Measurements from ENCODE around the gene NDNF. TPM values are rescaled to one million over a fixed set of nuclear protein-coding genes. Genes with fewer than 3 reads are reported as not detected.
A peak's percentile ranks its signal among the peaks of the same experiment; 100 is the strongest.

Gene NDNF
- 0.04 TPM for total RNA-seq (2013)
- polyA plus RNA-seq (not detected), polyA minus RNA-seq (not detected in 2 replicates), total RNA-seq (0 to 0.69 (median 0.06) reads per million in 11 experiments)

GRCh38 chr4:121072224-121073003 is at the start of gene NDNF:
Gene NDNF (minus strand): TSS chr4:121072535. CDS start chr4:121045837, 26,698 bp downstream.
- Histone ChIP-seq H4K20me1 (ENCODE audit: insufficient read depth, low read length) (no peaks in the 10 kb centered on the region), H3K27me3 (ENCODE audit: control insufficient read depth in 2 of 2, insufficient read depth in 2 of 2, low read length in 2 of 2) (peaks cover 45 to 82% of the 10 kb centered on the region in 2 donors), H3K36me3 (replicated peaks in 1 of 2; ENCODE audit: control insufficient read depth in 1 of 2, insufficient read depth in 2 of 2, low read length in 2 of 2) (no peaks in the 10 kb centered on the region), H3K27ac (ENCODE audit: low read depth in 1 of 2, low read length in 2 of 2) (no peak within 1 kb of the TSS), H3K79me2 (ENCODE audit: insufficient read depth, low read length) (no peaks in the 10 kb centered on the region), H3K9ac (ENCODE audit: insufficient read depth, low read length, poor library complexity, severe bottlenecking) (peak within 1 kb of the TSS; percentile 27), H3K4me3 (replicated peaks in 1 of 3; ENCODE audit: low read depth in 2 of 3, low read length in 3 of 3) (peak within 1 kb of the TSS; percentile 10 to 76 (median 26)), H3K4me1 (ENCODE audit: control insufficient read depth in 1 of 2, insufficient read depth in 2 of 2, low read length in 2 of 2) (peaks cover 23 to 31% of the 10 kb centered on the region in 2 donors), H2AFZ (ENCODE audit: insufficient read depth, low read depth, low read length, poor library complexity, severe bottlenecking) (peak within 1 kb of the TSS; percentile 73), H3K4me2 (replicated peaks; ENCODE audit: extremely low read depth, low read length, poor library complexity, severe bottlenecking) (peak within 1 kb of the TSS; percentile 88), H3K9me3 (replicated peaks in 1 of 2; ENCODE audit: control insufficient read depth in 1 of 2, insufficient read depth in 1 of 2, low read length in 2 of 2) (no peaks in the 10 kb centered on the region)
- H3K4me1 Mint-ChIP-seq: peaks cover 30% of the 10 kb centered on the region
- peak within 1 kb of the TSS in 2 of 7 donors; percentile 24 to 31 for H3K27ac Mint-ChIP-seq
- intact Hi-C loops (cut with micrococcal nuclease): no loop called here
- WGBS (ENCODE audit: insufficient coverage): under 1% methylated on average over 53 of the region's 76 CpGs
- peaks cover 57 to 70% (median 65%) of the 10 kb centered on the region in 3 donors for H3K27me3 Mint-ChIP-seq (ENCODE audit: low read depth in 3 of 3)
- no peak for TF ChIP-seq CTCF (IDR thresholded peaks at IDR 0.05)
- H3K9me3 Mint-ChIP-seq: peaks cover 0 to 24% (median 14%) of the 10 kb centered on the region in 7 donors
- peaks cover 10 to 11% of the 10 kb centered on the region in 2 donors for H3K36me3 Mint-ChIP-seq
- peak within 1 kb of the TSS; percentile 79 to 95 for H3K4me3 Mint-ChIP-seq
- DNase-seq: peak in 1 of 3 donors; percentile 35

- H4K20me1 ChIP-seq (ENCODE audit: insufficient read depth, low read length): no peaks in the 10 kb centered on the region
- TF ChIP-seq CTCF (IDR thresholded peaks at IDR 0.05): no peak
- H3K9me3 ChIP-seq (replicated peaks in 1 of 2; ENCODE audit: control insufficient read depth in 1 of 2, insufficient read depth in 1 of 2, low read length in 2 of 2): no peaks in the 10 kb centered on the region
- H3K4me3 ChIP-seq (replicated peaks in 1 of 3; ENCODE audit: low read depth in 2 of 3, low read length in 3 of 3): no peak overlapping the region
- H2AFZ ChIP-seq (ENCODE audit: insufficient read depth, low read depth, low read length, poor library complexity, severe bottlenecking): no peak overlapping the region
- no peaks in the 10 kb centered on the region for H3K4me1 Mint-ChIP-seq
- WGBS (ENCODE audit: insufficient coverage): no CpG with 5 or more reads among the region's 1 CpG
- H3K9me3 Mint-ChIP-seq: no peaks in the 10 kb centered on the region
- H3K36me3 ChIP-seq (replicated peaks in 1 of 2; ENCODE audit: control insufficient read depth in 1 of 2, insufficient read depth in 2 of 2, low read length in 2 of 2): no peaks in the 10 kb centered on the region
- H3K27ac Mint-ChIP-seq: no peak overlapping the region
- H3K4me3 Mint-ChIP-seq: no peak overlapping the region
- DNase-seq: no peak
- intact Hi-C loops (cut with micrococcal nuclease): no loop called here
- no peaks in the 10 kb centered on the region for H3K36me3 Mint-ChIP-seq
- no peaks in the 10 kb centered on the region for H3K27me3 ChIP-seq (ENCODE audit: control insufficient read depth in 2 of 2, insufficient read depth in 2 of 2, low read length in 2 of 2)
- no peaks in the 10 kb centered on the region for H3K4me1 ChIP-seq (ENCODE audit: control insufficient read depth in 1 of 2, insufficient read depth in 2 of 2, low read length in 2 of 2)
- peaks cover 3 to 7% (median 3%) of the 10 kb centered on the region in 3 donors for H3K27me3 Mint-ChIP-seq (ENCODE audit: low read depth in 3 of 3)
- H3K4me2 ChIP-seq (replicated peaks; ENCODE audit: extremely low read depth, low read length, poor library complexity, severe bottlenecking): no peak overlapping the region
- H3K79me2 ChIP-seq (ENCODE audit: insufficient read depth, low read length): no peaks in the 10 kb centered on the region
- no peak overlapping the region for H3K9ac ChIP-seq (ENCODE audit: insufficient read depth, low read length, poor library complexity, severe bottlenecking)
- no peak overlapping the region for H3K27ac ChIP-seq (ENCODE audit: low read depth in 1 of 2, low read length in 2 of 2)
Measured at GRCh38 chr4:121119715-121120114, 47.4 kb upstream of the NDNF start.
